Measurements from ENCODE around the gene DTNB.
"Not testable (repeated sequence)": the region's sequence is repeated elsewhere in the genome, so short reads cannot be mapped to it uniquely, and the experiment has no call there.

Gene DTNB

DNA sequence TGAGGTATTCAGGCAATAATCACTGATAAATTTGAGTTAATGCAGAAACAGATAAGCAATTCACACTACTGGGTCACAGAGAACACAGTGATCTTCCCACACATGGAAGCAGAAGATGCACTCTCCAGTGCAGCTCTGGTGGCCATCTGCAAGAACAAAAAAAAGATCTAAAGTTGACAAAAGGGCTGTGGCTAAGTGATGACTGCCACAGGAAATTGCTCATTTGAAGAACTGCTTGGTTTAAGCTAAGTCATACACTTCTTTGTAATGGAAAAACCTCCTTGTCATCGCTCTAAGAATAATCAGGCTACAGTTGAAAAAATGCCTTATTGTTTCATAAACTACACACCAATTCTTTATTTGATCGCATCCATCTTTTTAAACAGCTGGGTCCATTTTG lies 115.1 kb downstream of the DTNB start:
- Histone ChIP-seq H3K4me3 (ENCODE audit: low read length) (no peak overlapping the region), H3K36me3 (ENCODE audit: control insufficient read depth, insufficient read depth, low read length, severe bottlenecking) (no peaks in the 10 kb centered on the region), H3K4me1 (ENCODE audit: control insufficient read depth, insufficient read depth, low read length) (no peaks in the 10 kb centered on the region), H3K9ac (ENCODE audit: low read length) (no peak overlapping the region), H3K9me3 (ENCODE audit: control insufficient read depth, low read length) (no peaks in the 10 kb centered on the region), H3K27me3 (replicated peaks; ENCODE audit: control insufficient read depth, insufficient read depth, low read length) (no peaks in the 10 kb centered on the region)
- DNase-seq (ENCODE audit: low read depth) = peak; percentile 57

DNA sequence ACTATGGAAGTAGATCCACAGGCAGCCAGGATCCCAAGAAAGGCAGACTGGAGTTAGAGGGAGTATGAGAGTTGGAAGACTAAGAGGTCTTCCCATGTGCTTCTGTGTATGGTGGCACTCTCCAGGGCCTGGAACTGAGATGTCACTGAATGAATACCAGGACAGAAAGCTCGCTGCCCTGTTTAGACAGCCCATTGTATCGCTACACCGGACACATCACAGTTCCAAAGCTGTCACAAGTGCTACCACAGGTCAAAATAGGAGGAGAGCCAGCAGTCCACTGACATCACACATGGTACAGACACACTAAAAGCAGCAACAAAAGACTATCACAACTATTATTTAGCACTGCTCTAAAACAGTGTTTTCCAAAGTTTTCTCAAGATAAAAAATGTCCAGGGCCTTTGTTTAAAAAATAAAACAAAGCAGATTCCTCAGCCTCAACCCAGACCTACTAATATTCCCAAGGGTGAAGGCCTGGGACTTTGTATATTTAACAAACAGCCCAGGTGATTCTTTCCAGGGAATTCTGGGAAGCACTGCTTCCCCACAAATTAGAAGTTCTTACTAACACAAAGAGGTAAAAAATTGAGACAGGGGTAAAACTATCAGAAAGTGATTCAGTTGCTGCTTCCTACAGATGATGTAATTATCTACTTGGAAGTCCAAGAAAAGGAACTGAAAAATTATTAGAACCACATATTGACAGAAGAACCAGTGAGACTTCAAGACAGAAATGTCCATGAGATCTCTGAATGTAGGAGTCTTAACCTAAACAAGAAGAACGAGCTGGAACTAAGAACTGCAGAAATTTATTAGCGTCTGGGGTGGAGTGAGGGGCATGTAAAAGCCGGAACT lies 116.0 kb downstream of the DTNB start:
- Histone ChIP-seq H3K4me1 (ENCODE audit: control insufficient read depth, insufficient read depth, low read length) (no peaks in the 10 kb centered on the region), H3K36me3 (ENCODE audit: control insufficient read depth, insufficient read depth, low read length, severe bottlenecking) (no peaks in the 10 kb centered on the region), H3K9me3 (ENCODE audit: control insufficient read depth, low read length) (no peaks in the 10 kb centered on the region), H3K27me3 (replicated peaks; ENCODE audit: control insufficient read depth, insufficient read depth, low read length) (no peaks in the 10 kb centered on the region), H3K9ac (ENCODE audit: low read length) (no peak overlapping the region), H3K4me3 (ENCODE audit: low read length) (no peak overlapping the region)
- no peak for DNase-seq (ENCODE audit: low read depth)

GRCh38 chr2:25552318-25552717 lies 121.1 kb downstream of the DTNB start:
- Histone ChIP-seq H3K4me1 (ENCODE audit: control insufficient read depth, insufficient read depth, low read length) (peaks cover 5% of the 10 kb centered on the region), H3K4me3 (ENCODE audit: low read length) (no peak overlapping the region)

DNA sequence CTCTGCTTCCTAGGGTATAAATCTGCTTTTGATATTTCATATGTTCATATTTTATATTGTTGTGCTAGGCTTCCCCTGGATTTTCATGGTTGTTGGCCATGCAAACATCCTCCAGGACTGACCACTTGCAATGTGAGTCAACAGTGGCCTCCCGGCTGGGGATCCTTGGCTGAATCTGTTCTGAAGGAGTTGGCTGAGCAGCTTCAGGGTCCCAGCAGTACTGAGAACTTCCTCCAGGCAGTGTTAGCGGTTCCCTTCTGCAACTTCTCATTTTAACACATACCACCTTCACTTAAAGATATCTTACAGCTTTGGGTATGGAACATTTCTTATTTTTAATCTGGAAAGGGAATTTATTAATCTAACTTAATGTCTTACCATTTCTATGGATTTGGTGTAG lies 122.1 kb downstream of the DTNB start:
- Histone ChIP-seq H3K9me3 (ENCODE audit: control insufficient read depth, low read length) (no peaks in the 10 kb centered on the region), H3K36me3 (ENCODE audit: control insufficient read depth, insufficient read depth, low read length, severe bottlenecking) (no peaks in the 10 kb centered on the region)

More at GRCh38 chr2:25552318-25552717, 121.1 kb downstream of the DTNB start:
- H3K9me3 ChIP-seq (ENCODE audit: control insufficient read depth, low read length) = no peaks in the 10 kb centered on the region
- DNase-seq (ENCODE audit: low read depth) = no peak
- H3K36me3 ChIP-seq (ENCODE audit: control insufficient read depth, insufficient read depth, low read length, severe bottlenecking) = no peaks in the 10 kb centered on the region
- no peak overlapping the region for H3K9ac ChIP-seq (ENCODE audit: low read length)
- H3K27me3 ChIP-seq (replicated peaks; ENCODE audit: control insufficient read depth, insufficient read depth, low read length) = no peaks in the 10 kb centered on the region

DNA sequence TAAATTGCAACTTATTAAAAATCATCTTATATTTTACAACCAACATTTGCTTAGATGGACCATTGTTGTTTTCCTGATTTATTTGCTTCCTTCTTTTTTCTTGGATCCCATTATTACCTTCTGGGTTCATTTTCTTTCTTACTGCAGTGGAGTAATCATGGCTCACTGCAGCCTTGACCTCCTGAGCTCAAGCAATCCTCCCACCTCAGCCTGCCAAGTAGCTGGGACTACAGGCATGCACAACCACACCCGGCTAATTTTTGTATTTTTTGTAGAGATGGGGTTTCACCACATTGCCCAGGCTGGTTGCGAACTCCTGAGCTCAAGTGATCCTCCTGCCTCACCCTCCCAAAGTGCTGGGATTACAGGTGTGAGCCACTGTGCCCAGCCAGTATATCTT lies 123.8 kb downstream of the DTNB start:
- not testable (repeated sequence) for H3K27me3 ChIP-seq (replicated peaks; ENCODE audit: control insufficient read depth, insufficient read depth, low read length); H3K9ac ChIP-seq (ENCODE audit: low read length); H3K4me1 ChIP-seq (ENCODE audit: control insufficient read depth, insufficient read depth, low read length); H3K9me3 ChIP-seq (ENCODE audit: control insufficient read depth, low read length); H3K4me3 ChIP-seq (ENCODE audit: low read length); H3K36me3 ChIP-seq (ENCODE audit: control insufficient read depth, insufficient read depth, low read length, severe bottlenecking)
- peak; percentile 16 for DNase-seq (ENCODE audit: low read depth)

More for the DNA sequence above, 122.1 kb downstream of the DTNB start:
- Histone ChIP-seq H3K27me3 (replicated peaks; ENCODE audit: control insufficient read depth, insufficient read depth, low read length) (no peaks in the 10 kb centered on the region), H3K9ac (ENCODE audit: low read length) (no peak overlapping the region), H3K4me1 (ENCODE audit: control insufficient read depth, insufficient read depth, low read length) (peaks cover 5% of the 10 kb centered on the region), H3K4me3 (ENCODE audit: low read length) (no peak overlapping the region)
- DNase-seq (ENCODE audit: low read depth) = peak; percentile 20

DNA sequence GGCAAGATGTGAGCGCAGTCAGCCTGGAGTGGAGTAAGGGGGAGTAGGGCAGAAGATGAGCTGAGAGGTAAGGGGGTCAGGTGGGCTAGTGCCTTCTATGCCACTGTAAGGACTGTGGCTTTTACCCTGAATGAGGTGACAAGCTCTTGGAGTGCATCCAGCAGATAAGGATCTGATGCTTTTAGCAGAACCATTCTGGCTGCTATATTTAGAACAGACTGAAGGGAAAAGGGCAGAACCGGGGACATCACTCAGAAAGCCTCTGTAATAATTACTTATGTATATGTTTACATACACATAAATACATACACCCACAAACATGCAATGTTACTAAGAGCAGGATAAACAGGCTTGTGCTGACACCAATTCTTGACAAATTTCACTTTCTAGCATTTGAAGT lies 124.8 kb downstream of the DTNB start:
- Histone ChIP-seq H3K9me3 (ENCODE audit: control insufficient read depth, low read length) (no peaks in the 10 kb centered on the region), H3K36me3 (ENCODE audit: control insufficient read depth, insufficient read depth, low read length, severe bottlenecking) (no peaks in the 10 kb centered on the region), H3K27me3 (replicated peaks; ENCODE audit: control insufficient read depth, insufficient read depth, low read length) (no peaks in the 10 kb centered on the region), H3K9ac (ENCODE audit: low read length) (no peak overlapping the region), H3K4me1 (ENCODE audit: control insufficient read depth, insufficient read depth, low read length) (peaks cover 5% of the 10 kb centered on the region), H3K4me3 (ENCODE audit: low read length) (no peak overlapping the region)
- DNase-seq (ENCODE audit: low read depth) = peak; percentile 39

GRCh38 chr2:25546852-25547251 lies 126.5 kb downstream of the DTNB start:
- DNase-seq (ENCODE audit: low read depth) = no peak
- Histone ChIP-seq H3K36me3 (ENCODE audit: control insufficient read depth, insufficient read depth, low read length, severe bottlenecking) (no peaks in the 10 kb centered on the region), H3K27me3 (replicated peaks; ENCODE audit: control insufficient read depth, insufficient read depth, low read length) (no peaks in the 10 kb centered on the region), H3K4me1 (ENCODE audit: control insufficient read depth, insufficient read depth, low read length) (peaks cover 5% of the 10 kb centered on the region), H3K4me3 (ENCODE audit: low read length) (no peak overlapping the region), H3K9ac (ENCODE audit: low read length) (no peak overlapping the region), H3K9me3 (ENCODE audit: control insufficient read depth, low read length) (no peaks in the 10 kb centered on the region)

GRCh38 chr2:25545899-25546298 lies 127.5 kb downstream of the DTNB start:
- Histone ChIP-seq H3K4me1 (ENCODE audit: control insufficient read depth, insufficient read depth, low read length) (peaks cover 5% of the 10 kb centered on the region), H3K36me3 (ENCODE audit: control insufficient read depth, insufficient read depth, low read length, severe bottlenecking) (no peaks in the 10 kb centered on the region), H3K9ac (ENCODE audit: low read length) (no peak overlapping the region), H3K4me3 (ENCODE audit: low read length) (no peak overlapping the region), H3K9me3 (ENCODE audit: control insufficient read depth, low read length) (no peaks in the 10 kb centered on the region), H3K27me3 (replicated peaks; ENCODE audit: control insufficient read depth, insufficient read depth, low read length) (no peaks in the 10 kb centered on the region)
- DNase-seq (ENCODE audit: low read depth) = no peak

DNA sequence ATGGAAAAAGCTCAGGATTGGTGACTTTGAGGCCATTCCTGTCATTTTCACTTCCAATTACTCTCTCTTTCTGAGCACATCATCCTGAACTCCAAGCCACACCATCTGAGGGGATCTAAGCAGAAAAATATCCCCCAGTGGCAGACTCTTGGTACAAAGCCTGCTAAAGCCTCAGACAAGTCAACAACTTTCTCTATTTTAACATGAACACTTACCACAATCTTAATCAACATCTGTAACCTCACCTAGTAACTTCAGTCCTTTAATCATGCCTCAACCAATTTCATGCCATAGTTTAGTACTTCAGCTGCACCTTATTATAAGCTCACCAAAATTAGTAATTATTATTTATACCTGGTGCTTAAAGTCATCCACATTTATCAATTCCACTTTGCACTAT lies 128.9 kb downstream of the DTNB start:
- Histone ChIP-seq H3K36me3 (ENCODE audit: control insufficient read depth, insufficient read depth, low read length, severe bottlenecking) (no peaks in the 10 kb centered on the region), H3K9me3 (ENCODE audit: control insufficient read depth, low read length) (no peaks in the 10 kb centered on the region)
- DNase-seq (ENCODE audit: low read depth) = no peak

DNA sequence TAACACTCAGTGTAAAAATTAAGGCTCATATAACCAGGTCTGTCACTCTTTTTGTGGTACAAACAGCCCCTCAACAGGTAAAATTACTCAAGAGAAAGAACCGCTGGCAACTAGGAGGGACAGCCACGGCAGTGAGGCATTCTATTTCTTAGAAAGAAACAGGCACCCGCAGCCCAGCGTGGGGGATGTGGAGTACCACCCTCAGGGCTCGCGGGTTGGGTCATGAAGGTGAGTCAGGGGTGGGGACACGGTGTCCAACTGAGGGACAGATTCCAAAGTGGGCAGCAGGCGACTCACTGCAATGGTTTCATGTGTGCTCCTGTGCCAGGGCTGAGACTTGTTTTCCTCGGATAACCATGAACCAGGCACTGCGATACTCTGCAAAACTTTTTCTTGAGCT lies 129.4 kb downstream of the DTNB start:
- DNase-seq (ENCODE audit: low read depth) = no peak
- H3K9me3 ChIP-seq (ENCODE audit: control insufficient read depth, low read length) = no peaks in the 10 kb centered on the region
- no peaks in the 10 kb centered on the region for H3K27me3 ChIP-seq (replicated peaks; ENCODE audit: control insufficient read depth, insufficient read depth, low read length)
- no peaks in the 10 kb centered on the region for H3K36me3 ChIP-seq (ENCODE audit: control insufficient read depth, insufficient read depth, low read length, severe bottlenecking)
- peaks cover 12% of the 10 kb centered on the region for H3K4me1 ChIP-seq (ENCODE audit: control insufficient read depth, insufficient read depth, low read length)
- H3K4me3 ChIP-seq (ENCODE audit: low read length) = no peak overlapping the region
- no peak overlapping the region for H3K9ac ChIP-seq (ENCODE audit: low read length)

More for the DNA sequence above, 128.9 kb downstream of the DTNB start:
- Histone ChIP-seq H3K4me3 (ENCODE audit: low read length) (no peak overlapping the region), H3K27me3 (replicated peaks; ENCODE audit: control insufficient read depth, insufficient read depth, low read length) (no peaks in the 10 kb centered on the region), H3K4me1 (ENCODE audit: control insufficient read depth, insufficient read depth, low read length) (peaks cover 7% of the 10 kb centered on the region), H3K9ac (ENCODE audit: low read length) (no peak overlapping the region)

DNA sequence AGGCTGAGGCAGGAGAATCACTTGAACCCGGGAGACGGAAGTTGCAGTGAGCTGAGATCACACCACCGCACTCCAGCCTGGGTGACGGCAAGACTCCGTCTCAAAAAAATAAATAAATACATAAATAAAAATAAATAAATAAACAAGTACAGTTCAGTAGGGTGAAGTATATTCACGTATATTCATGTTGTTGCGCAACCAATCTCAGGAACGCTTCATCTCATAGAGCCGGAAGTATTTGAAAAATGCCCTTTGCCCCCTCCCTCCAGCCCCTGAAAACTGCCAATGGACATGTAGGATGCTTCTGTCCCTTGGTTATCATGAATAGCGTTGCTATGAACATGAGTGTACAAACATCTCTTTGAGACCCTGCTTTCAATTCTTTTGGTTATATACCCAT lies 132.0 kb downstream of the DTNB start:
- Histone ChIP-seq H3K4me3 (ENCODE audit: low read length) (no peak overlapping the region), H3K4me1 (ENCODE audit: control insufficient read depth, insufficient read depth, low read length) (peaks cover 9% of the 10 kb centered on the region), H3K9me3 (ENCODE audit: control insufficient read depth, low read length) (no peaks in the 10 kb centered on the region), H3K27me3 (replicated peaks; ENCODE audit: control insufficient read depth, insufficient read depth, low read length) (no peaks in the 10 kb centered on the region), H3K36me3 (ENCODE audit: control insufficient read depth, insufficient read depth, low read length, severe bottlenecking) (no peaks in the 10 kb centered on the region), H3K9ac (ENCODE audit: low read length) (no peak overlapping the region)
- DNase-seq (ENCODE audit: low read depth) = no peak

DNA sequence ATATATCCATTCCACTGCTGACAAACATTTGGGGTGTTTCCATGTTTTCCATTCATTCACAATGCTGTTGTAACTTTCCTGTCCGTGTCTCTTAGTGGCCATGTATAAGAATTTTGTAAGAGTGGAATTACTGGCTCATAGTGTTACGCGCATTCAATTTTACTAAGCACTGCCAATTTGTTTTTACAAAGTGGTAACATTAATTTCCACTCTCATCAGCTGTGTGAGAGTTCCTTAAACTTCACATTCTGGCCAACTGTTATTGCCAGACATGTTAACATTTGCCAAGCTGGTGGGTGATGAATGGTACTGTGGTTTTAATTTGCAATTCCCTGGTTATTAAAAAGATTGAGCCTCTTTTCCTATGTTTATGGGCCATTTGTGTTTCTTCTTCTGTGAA lies 134.2 kb downstream of the DTNB start:
- DNase-seq (ENCODE audit: low read depth) = no peak

More for the DNA sequence above, 134.2 kb downstream of the DTNB start:
- H3K9me3 ChIP-seq (ENCODE audit: control insufficient read depth, low read length) = no peaks in the 10 kb centered on the region
- H3K9ac ChIP-seq (ENCODE audit: low read length) = no peak overlapping the region
- H3K4me3 ChIP-seq (ENCODE audit: low read length) = no peak overlapping the region
- H3K27me3 ChIP-seq (replicated peaks; ENCODE audit: control insufficient read depth, insufficient read depth, low read length) = no peaks in the 10 kb centered on the region
- H3K36me3 ChIP-seq (ENCODE audit: control insufficient read depth, insufficient read depth, low read length, severe bottlenecking) = no peaks in the 10 kb centered on the region
- peaks cover 9% of the 10 kb centered on the region for H3K4me1 ChIP-seq (ENCODE audit: control insufficient read depth, insufficient read depth, low read length)

Measured in adipocyte (in vitro differentiated cells).